GM10248 (cell line): ENCODE results near the gene HGS.
"Not testable (repeated sequence)": the region's sequence is repeated elsewhere in the genome, so short reads cannot be mapped to it uniquely, and the experiment has no call there.

Source experiments
- CTCF ChIA-PET: fragments of 300-600 bp; sonication (Branson Sonifier 250); formaldehyde crosslinking; extraction: SDS; loops from one replicate; lab custom pipeline; 2021; ENCODE audit warnings: antibody characterized with exemption; lab: Yijun Ruan, JAX
- POLR2A ChIA-PET: fragments of 350-650 bp; sonication (Branson Sonifier 250); formaldehyde crosslinking; extraction: SDS; loops from one replicate; lab custom pipeline; 2020; ENCODE audit warnings: antibody characterized with exemption; lab: Yijun Ruan, JAX
- DNase-seq: peaks from one replicate; pipeline ENCODE4 v3.0.0; 2012; ENCODE audit errors: extremely low spot score
- CTCF ChIP-seq: IDR thresholded peaks from 2 replicates; pipeline ENCODE4 v1.5.1; 2012; ENCODE audit warnings: mild to moderate bottlenecking, low read depth; ENCODE audit errors: extremely low read depth, missing control alignments, control extremely low read depth

Gene HGS

GRCh38 chr17:81738801-81739393 is 55.1 kb downstream of the HGS start:
- no peak for TF ChIP-seq CTCF
- CTCF ChIA-PET: interaction anchor here (1.1 kb wide), 1 partner anchor 56 kb away, joined by 3 read pairs; no protein-coding TSS in a partner anchor
- no peak for DNase-seq
- POLR2A ChIA-PET: no interaction called here

- DNase-seq, CTCF ChIA-PET, POLR2A ChIA-PET: not testable (repeated sequence)
Observed at GRCh38 chr17:81739593-81739992, 55.8 kb downstream of the HGS start.

- ChIA-PET POLR2A (no interaction called here), CTCF (no interaction called here)
- DNase-seq: no peak
Observed at GRCh38 chr17:81740395-81740961, 56.7 kb downstream of the HGS start.

GRCh38 chr17:81741049-81741593 is 57.3 kb downstream of the HGS start:
- no peak for TF ChIP-seq CTCF
- DNase-seq: no peak
- ChIA-PET POLR2A (no interaction called here), CTCF (no interaction called here)

More at GRCh38 chr17:81740395-81740961, 56.7 kb downstream of the HGS start:
- TF ChIP-seq CTCF: no peak

DNA sequence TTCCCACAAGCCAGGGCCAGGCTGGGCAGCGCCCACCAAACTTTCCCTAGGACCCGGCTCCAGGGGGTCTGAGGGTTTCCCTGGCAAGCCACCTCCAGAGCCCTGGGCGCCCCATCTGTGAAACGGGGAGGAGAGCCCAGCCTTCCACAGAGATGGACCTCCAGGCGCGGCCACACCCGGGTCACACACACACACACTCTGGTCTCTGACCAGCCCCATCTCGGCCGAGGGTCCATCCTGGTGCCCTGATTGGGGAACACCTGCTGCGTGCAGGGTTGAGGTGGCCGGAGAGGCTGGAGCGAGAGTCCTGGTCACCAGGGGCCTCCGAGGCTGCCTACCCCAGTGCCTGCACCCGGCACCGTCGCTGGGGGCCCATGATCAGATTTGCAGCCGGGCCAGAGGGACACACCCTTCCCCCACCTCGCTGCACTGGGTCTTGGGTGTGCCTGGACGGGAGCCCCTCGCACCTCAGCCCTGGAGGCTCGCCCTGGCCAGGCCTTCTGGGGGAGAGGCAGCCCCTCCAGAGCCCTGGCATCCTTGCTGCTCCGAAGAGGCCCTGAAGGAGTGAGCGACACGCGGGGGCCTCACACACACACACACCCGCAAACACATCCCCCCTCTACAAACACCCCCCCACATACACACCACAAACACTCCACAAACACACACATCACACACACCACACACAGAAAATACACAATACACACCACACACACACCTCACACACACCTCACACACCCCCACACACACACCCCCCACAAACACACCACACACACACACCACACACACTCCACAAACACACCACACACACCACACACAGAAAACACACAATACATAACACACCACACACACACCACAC is 58.0 kb downstream of the HGS start:
- POLR2A ChIA-PET: no interaction called here
- no peak for DNase-seq
- CTCF ChIA-PET: no interaction called here

More for the DNA sequence above, 58.0 kb downstream of the HGS start:
- TF ChIP-seq CTCF: no peak
